ENCODE results near the gene NOXO1.
"Not testable (repeated sequence)": the region's sequence is repeated elsewhere in the genome, so short reads cannot be mapped to it uniquely, and the experiment has no call there.

NOXO1 gene

GRCh38 chr16:1960665-1961630, 20.3 kb downstream of the NOXO1 start:
- DNase-seq: no peak

GRCh38 chr16:1959269-1960039, 21.8 kb downstream of the NOXO1 start, which contains the start of gene NDUFB10:
TSS of gene NDUFB10 (plus strand) at chr16:1959538. CDS start at chr16:1959625, 87 bp downstream.
- DNase-seq: peak; percentile 72

GRCh38 chr16:1958715-1959268, 22.5 kb downstream of the NOXO1 start:
- DNase-seq: no peak

GRCh38 chr16:1958143-1958491, 23.2 kb downstream of the NOXO1 start:
- DNase-seq: not testable (repeated sequence)

GRCh38 chr16:1957434-1958142, 23.7 kb downstream of the NOXO1 start:
- not testable (repeated sequence) for DNase-seq

GRCh38 chr16:1953734-1954133, 27.5 kb downstream of the NOXO1 start:
- DNase-seq: no peak

- no peak for DNase-seq
These were observed 30.7 kb downstream of the NOXO1 start for GRCh38 chr16:1950559-1950958.

GRCh38 chr16:1950047-1950446, 31.2 kb downstream of the NOXO1 start:
- DNase-seq: no peak

- no peak for DNase-seq
These were observed 31.8 kb downstream of the NOXO1 start for GRCh38 chr16:1949507-1949906.

GRCh38 chr16:1947369-1947670, 33.9 kb downstream of the NOXO1 start:
- no peak for DNase-seq

GRCh38 chr16:1946495-1947368, 34.5 kb downstream of the NOXO1 start:
- no peak for DNase-seq

- no peak for DNase-seq
These were observed 35.5 kb downstream of the NOXO1 start for GRCh38 chr16:1945559-1946391.

- no peak for DNase-seq
These were observed 36.6 kb downstream of the NOXO1 start for GRCh38 chr16:1944612-1945199.

GRCh38 chr16:1942810-1943726, 38.2 kb downstream of the NOXO1 start, which contains the start of gene MSRB1:
TSS of gene MSRB1 (minus strand) at chr16:1943199. CDS start at chr16:1943156, 43 bp downstream.
- DNase-seq: peak; percentile 96

GRCh38 chr16:1942047-1942809, 39.0 kb downstream of the NOXO1 start:
- no peak for DNase-seq

GRCh38 chr16:1941162-1942046, 39.9 kb downstream of the NOXO1 start:
- no peak for DNase-seq

Data from DMS153 (cell line).